HFFc6 (cell line): ENCODE results near the gene RNU6-8. TPM values are rescaled to one million over a fixed set of nuclear protein-coding genes. Genes with fewer than 3 reads are reported as not detected.
A peak's percentile ranks its signal among the peaks of the same experiment; 100 is the strongest.

Experiments
- DNase-seq: peaks from one replicate; pipeline ENCODE4 v3.0.0-alpha.2; 2018
- H3K27ac Mint-ChIP-seq: 2 replicates; pipeline ENCODE4 v1.8.0; 2020; ENCODE audit warnings: mild to moderate bottlenecking, mixed read lengths
- H3K27me3 Mint-ChIP-seq: 2 replicates; pipeline ENCODE4 v1.8.0; 2021; ENCODE audit warnings: mild to moderate bottlenecking, moderate library complexity, mixed read lengths; ENCODE audit not compliant: insufficient read depth
- H3K36me3 Mint-ChIP-seq: 2 replicates; pipeline ENCODE4 v1.8.0; 2021; ENCODE audit warnings: low read depth, mixed read lengths
- H3K4me1 Mint-ChIP-seq: 2 replicates; pipeline ENCODE4 v1.8.0; 2020; ENCODE audit warnings: low read depth, mixed read lengths
- H3K4me3 Mint-ChIP-seq: 2 replicates; pipeline ENCODE4 v1.8.0; 2020; ENCODE audit warnings: mild to moderate bottlenecking, moderate library complexity, mixed read lengths
- H3K9me3 Mint-ChIP-seq: 2 replicates; pipeline ENCODE4 v1.8.0; 2020; ENCODE audit warnings: mild to moderate bottlenecking, mixed read lengths
- long read RNA-seq: library from polyadenylated mRNA; unstranded; transcript quantifications from one replicate; pipeline ENCODE4 v2.0.0, GENCODE V29; 2019
- total RNA-seq, 6 experiments: library from RNA; stranded (reverse); fragmentation: NEBNext Ultra II Directional; extraction: Animal tissue kit (Norgen Biotek cat#: 25700); gene quantifications; 2 replicates in 1 of 6; 3 replicates in 5 of 6; pipeline ENCODE4 v1.2.3, GENCODE V29; 2021
- TF ChIP-seq, protein P1 (sequence below): fragments of 200-600 bp; sonication (generic); IDR thresholded peaks from 2 replicates; pipeline ENCODE4 v1.5.0; 2021; ENCODE audit warnings: antibody characterized with exemption, mild to moderate bottlenecking

RNU6-8 gene
- total RNA-seq, result not detected
- long read RNA-seq, result 0 reads

DNA sequence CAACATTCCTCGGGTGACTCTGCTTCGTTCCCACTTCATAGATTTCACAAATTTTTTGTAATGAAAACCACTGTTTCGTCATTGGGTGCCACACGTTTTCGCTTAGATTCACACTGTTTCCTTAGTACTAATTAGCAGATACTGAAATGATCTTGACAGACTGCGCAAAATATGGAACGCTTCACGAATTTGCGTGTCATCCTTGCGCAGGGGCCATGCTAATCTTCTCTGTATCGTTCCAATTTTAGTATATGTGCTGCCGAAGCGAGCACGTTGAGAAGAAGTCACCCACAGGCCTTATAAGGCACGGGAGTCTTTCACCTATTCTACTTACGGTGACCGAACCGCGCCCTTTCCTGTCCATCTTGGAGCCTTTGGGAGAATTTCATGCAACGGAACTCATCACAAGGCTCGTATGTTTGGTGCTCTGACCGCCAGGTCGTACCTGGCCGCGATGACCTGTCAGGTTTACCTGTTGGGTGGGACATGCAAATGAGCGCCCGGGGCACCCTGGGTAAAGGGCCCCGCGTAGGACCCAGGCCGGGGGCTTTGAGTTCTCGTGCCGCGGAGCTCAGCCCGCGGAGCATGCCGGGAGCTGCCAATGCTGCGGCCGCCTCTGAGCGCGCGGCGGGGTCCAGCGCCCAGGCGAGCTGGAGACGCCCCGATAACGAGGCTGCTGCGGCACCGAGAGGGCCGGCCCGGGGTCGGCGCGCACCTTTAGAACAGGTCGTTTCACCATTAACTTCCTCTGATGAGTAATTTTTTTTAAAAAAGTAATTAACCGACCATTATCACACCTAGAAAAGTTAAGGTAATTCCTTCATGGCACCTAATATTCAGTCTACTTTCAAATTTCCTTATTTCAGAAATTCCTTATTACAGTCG lies at the start of gene RNU6-8:
Gene RNU6-8 (minus strand): TSS at position 272 of the 885 bp plus-strand sequence.
- Mint-ChIP-seq H3K36me3 (no peaks in the 10 kb centered on the region), H3K4me3 (peak within 1 kb of the TSS; percentile 91), H3K27me3 (peaks cover 10% of the 10 kb centered on the region), H3K27ac (peak within 1 kb of the TSS; percentile 97), H3K4me1 (peaks cover 41% of the 10 kb centered on the region), H3K9me3 (no peaks in the 10 kb centered on the region)
- peak; percentile 82 for DNase-seq
- TF ChIP-seq, protein P1, sequence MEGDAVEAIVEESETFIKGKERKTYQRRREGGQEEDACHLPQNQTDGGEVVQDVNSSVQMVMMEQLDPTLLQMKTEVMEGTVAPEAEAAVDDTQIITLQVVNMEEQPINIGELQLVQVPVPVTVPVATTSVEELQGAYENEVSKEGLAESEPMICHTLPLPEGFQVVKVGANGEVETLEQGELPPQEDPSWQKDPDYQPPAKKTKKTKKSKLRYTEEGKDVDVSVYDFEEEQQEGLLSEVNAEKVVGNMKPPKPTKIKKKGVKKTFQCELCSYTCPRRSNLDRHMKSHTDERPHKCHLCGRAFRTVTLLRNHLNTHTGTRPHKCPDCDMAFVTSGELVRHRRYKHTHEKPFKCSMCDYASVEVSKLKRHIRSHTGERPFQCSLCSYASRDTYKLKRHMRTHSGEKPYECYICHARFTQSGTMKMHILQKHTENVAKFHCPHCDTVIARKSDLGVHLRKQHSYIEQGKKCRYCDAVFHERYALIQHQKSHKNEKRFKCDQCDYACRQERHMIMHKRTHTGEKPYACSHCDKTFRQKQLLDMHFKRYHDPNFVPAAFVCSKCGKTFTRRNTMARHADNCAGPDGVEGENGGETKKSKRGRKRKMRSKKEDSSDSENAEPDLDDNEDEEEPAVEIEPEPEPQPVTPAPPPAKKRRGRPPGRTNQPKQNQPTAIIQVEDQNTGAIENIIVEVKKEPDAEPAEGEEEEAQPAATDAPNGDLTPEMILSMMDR, result no peak

DNA sequence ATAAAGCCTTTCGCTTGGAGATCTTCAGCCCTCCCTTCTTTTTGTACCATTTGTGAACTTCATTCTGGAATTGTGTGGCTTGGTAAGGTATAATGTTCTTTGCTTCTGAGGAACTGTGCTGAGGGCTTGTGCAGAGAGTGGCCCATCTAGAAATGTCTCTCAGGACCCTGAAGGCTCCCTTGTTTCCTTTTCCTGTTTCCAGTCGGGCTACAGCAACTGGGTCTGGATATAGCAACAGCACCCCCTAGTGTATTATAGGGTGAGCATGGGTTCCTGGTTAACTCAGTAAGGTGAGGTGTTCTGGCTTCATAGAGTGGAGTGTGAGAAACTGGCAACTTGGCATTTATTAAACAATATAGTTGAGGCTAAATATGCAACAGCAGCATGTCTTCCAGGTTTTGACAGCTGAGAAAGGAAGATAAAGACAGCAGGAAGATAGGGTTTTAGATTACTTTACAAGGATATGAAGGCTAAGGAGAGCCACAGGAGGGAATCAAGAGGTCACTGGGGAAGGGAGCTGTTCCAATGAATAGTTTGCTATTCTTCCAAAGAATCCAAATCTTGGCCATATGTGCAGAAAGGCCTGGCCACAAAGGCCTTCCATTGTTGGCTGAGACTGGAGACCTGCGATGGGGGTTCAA lies 49.1 kb upstream of the RNU6-8 start:
- no peak overlapping the region for H3K27ac Mint-ChIP-seq
- no peak overlapping the region for H3K4me3 Mint-ChIP-seq
- no peaks in the 10 kb centered on the region for H3K36me3 Mint-ChIP-seq
- peaks cover 2% of the 10 kb centered on the region; the same call in 1 of the 2 replicates for H3K27me3 Mint-ChIP-seq
- no peaks in the 10 kb centered on the region for H3K9me3 Mint-ChIP-seq
- TF ChIP-seq, protein P1, result peak; percentile 92
- H3K4me1 Mint-ChIP-seq, result peaks cover 9% of the 10 kb centered on the region
- DNase-seq, result peak; percentile 57

DNA sequence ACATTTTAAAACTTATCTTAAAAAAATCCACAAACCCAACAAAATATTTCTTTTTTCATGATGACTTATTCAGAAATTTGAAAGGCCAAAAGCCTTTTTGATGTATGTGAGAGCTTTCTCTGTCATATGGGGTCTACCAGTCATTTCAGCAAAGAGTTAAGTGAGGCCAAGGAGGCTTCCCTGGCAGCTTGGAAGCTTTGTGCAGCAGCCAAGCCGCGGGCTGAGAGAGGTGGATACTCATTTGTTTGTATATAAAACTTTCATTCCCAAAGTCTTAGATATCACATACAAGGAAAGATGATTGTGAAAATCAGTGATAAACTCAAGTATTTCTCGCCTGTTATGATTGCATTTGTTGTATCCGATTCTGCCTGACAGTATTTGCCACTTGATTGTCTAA lies 48.5 kb upstream of the RNU6-8 start:
- H3K36me3 Mint-ChIP-seq, result no peaks in the 10 kb centered on the region
- no peaks in the 10 kb centered on the region for H3K9me3 Mint-ChIP-seq
- peaks cover 5% of the 10 kb centered on the region for H3K4me1 Mint-ChIP-seq
- no peak overlapping the region for H3K27ac Mint-ChIP-seq
- H3K4me3 Mint-ChIP-seq, result no peak overlapping the region
- TF ChIP-seq, protein P1, result no peak
- H3K27me3 Mint-ChIP-seq, result peaks cover 2% of the 10 kb centered on the region; the same call in 1 of the 2 replicates
- DNase-seq, result no peak

DNA sequence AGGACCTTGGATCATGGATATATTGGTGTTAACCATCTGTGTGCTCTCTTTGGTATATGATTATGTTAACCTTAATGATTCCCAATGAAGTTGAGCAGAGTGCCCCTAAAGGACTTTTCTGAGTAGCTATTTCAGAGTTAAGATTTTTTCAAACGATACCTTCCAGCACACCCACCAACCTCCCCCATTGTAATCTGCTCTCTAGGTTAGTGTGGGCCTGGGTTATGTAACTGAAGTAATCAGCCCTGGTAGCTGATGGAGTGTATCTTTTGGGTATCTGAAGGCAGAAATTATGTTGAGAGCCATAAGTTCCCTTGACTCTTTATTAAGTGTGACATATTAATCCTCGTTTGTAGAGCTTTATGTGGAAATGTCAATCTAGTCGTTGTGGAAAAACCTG lies 47.6 kb upstream of the RNU6-8 start:
- peaks cover 2% of the 10 kb centered on the region for H3K27me3 Mint-ChIP-seq
- H3K27ac Mint-ChIP-seq, result no peak overlapping the region
- no peaks in the 10 kb centered on the region for H3K9me3 Mint-ChIP-seq
- no peak overlapping the region for H3K4me3 Mint-ChIP-seq
- TF ChIP-seq, protein P1, result no peak
- H3K36me3 Mint-ChIP-seq, result no peaks in the 10 kb centered on the region
- H3K4me1 Mint-ChIP-seq, result no peaks in the 10 kb centered on the region
- DNase-seq, result no peak

DNA sequence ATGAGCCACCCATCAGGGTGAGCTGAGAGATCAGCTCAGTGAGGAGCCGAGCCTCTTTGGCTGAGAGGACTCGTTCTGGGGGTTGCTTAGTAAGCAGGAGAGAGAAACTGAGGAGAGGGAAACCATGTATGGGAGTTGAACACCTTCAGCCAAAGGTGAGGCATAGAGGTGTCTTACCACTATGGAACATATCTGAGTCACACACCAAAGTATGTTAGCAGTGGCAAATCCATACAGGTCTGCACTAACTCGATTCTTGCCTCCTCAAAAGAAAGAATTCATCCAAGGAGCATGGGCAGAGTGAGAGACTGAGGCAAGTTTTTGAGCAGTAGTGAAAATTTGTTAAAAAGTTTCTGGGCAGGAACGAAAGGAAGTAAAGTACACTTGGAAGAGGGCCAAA lies 46.7 kb upstream of the RNU6-8 start:
- H3K9me3 Mint-ChIP-seq, result no peaks in the 10 kb centered on the region
- TF ChIP-seq, protein P1, result no peak
- no peaks in the 10 kb centered on the region for H3K4me1 Mint-ChIP-seq
- H3K36me3 Mint-ChIP-seq, result no peaks in the 10 kb centered on the region
- DNase-seq, result no peak
- H3K4me3 Mint-ChIP-seq, result no peak overlapping the region
- H3K27ac Mint-ChIP-seq, result no peak overlapping the region
- peaks cover 2% of the 10 kb centered on the region for H3K27me3 Mint-ChIP-seq
